ENCODE measurements around the gene KIF3A.

The KIF3A gene

GRCh38 chr5:132681476-132681831 is 55.9 kb downstream of the KIF3A start:
- no peak overlapping the region for H2AFZ ChIP-seq (ENCODE audit: low read depth)
- no peak overlapping the region for H3K9ac ChIP-seq
- no peaks in the 10 kb centered on the region for H3K79me2 ChIP-seq (ENCODE audit: insufficient read depth, low read depth)
- H3K4me1 ChIP-seq (ENCODE audit: low read depth, poor library complexity, severe bottlenecking), result peaks cover 14% of the 10 kb centered on the region
- no peaks in the 10 kb centered on the region for H3K36me3 ChIP-seq (ENCODE audit: insufficient read depth)
- H3K27ac ChIP-seq, result no peak overlapping the region
- no peak overlapping the region for H3K4me2 ChIP-seq
- no peaks in the 10 kb centered on the region for H4K20me1 ChIP-seq (ENCODE audit: insufficient read depth)
- no peak overlapping the region for H3K4me3 ChIP-seq (IDR thresholded peaks at IDR 0.05; ENCODE audit: insufficient read depth, low read depth, low read length)
- H3K27me3 ChIP-seq (ENCODE audit: insufficient read depth, low read depth), result no peaks in the 10 kb centered on the region
- TF ChIP-seq, protein P1, sequence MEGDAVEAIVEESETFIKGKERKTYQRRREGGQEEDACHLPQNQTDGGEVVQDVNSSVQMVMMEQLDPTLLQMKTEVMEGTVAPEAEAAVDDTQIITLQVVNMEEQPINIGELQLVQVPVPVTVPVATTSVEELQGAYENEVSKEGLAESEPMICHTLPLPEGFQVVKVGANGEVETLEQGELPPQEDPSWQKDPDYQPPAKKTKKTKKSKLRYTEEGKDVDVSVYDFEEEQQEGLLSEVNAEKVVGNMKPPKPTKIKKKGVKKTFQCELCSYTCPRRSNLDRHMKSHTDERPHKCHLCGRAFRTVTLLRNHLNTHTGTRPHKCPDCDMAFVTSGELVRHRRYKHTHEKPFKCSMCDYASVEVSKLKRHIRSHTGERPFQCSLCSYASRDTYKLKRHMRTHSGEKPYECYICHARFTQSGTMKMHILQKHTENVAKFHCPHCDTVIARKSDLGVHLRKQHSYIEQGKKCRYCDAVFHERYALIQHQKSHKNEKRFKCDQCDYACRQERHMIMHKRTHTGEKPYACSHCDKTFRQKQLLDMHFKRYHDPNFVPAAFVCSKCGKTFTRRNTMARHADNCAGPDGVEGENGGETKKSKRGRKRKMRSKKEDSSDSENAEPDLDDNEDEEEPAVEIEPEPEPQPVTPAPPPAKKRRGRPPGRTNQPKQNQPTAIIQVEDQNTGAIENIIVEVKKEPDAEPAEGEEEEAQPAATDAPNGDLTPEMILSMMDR (conservative IDR thresholded peaks at IDR 0.05; ENCODE audit: low read depth, low read length), result no peak

GRCh38 chr5:132680780-132681475 is 56.4 kb downstream of the KIF3A start:
- Histone ChIP-seq H3K27ac (no peak overlapping the region), H3K27me3 (ENCODE audit: insufficient read depth, low read depth) (no peaks in the 10 kb centered on the region), H3K4me2 (no peak overlapping the region), H3K9ac (no peak overlapping the region), H4K20me1 (ENCODE audit: insufficient read depth) (no peaks in the 10 kb centered on the region), H2AFZ (ENCODE audit: low read depth) (no peak overlapping the region), H3K4me3 (IDR thresholded peaks at IDR 0.05; ENCODE audit: insufficient read depth, low read depth, low read length) (no peak overlapping the region), H3K79me2 (ENCODE audit: insufficient read depth, low read depth) (no peaks in the 10 kb centered on the region), H3K36me3 (ENCODE audit: insufficient read depth) (no peaks in the 10 kb centered on the region), H3K4me1 (ENCODE audit: low read depth, poor library complexity, severe bottlenecking) (peaks cover 14% of the 10 kb centered on the region)
- TF ChIP-seq, protein P1 (conservative IDR thresholded peaks at IDR 0.05; ENCODE audit: low read depth, low read length), result no peak

DNA sequence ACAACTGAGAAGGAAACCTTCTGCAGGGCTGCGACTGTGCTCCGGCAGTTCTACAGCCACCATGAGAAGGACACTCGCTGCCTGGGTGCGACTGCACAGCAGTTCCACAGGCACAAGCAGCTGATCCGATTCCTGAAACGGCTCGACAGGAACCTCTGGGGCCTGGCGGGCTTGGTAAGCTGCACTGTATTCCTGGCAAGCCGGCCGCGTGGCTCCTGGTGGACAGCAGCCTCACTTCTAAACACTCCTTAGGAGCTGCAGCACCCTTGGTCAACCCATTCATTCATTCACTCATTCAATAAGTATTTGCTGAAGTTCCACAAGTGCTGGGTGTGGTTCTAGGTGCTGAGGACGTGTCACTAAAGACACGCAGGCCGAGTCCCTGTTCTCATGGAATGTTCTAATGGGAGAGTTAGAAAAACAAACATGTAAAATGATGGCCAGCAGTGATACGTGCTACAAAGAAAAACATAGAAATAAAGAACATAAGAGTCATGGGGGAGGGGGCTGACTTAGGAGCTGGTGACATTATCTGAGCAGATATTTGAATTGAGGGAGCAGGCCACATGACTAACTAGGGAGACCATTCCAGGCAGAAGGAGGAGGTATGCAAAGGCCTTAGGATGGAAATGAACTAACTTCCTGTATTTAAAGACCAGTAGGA is 57.5 kb downstream of the KIF3A start:
- Histone ChIP-seq H3K36me3 (ENCODE audit: insufficient read depth) (no peaks in the 10 kb centered on the region), H3K4me1 (ENCODE audit: low read depth, poor library complexity, severe bottlenecking) (peaks cover 8% of the 10 kb centered on the region), H3K9ac (no peak overlapping the region), H2AFZ (ENCODE audit: low read depth) (no peak overlapping the region), H3K27me3 (ENCODE audit: insufficient read depth, low read depth) (no peaks in the 10 kb centered on the region), H4K20me1 (ENCODE audit: insufficient read depth) (no peaks in the 10 kb centered on the region), H3K4me2 (no peak overlapping the region), H3K4me3 (IDR thresholded peaks at IDR 0.05; ENCODE audit: insufficient read depth, low read depth, low read length) (no peak overlapping the region), H3K27ac (no peak overlapping the region), H3K79me2 (ENCODE audit: insufficient read depth, low read depth) (no peaks in the 10 kb centered on the region)
- TF ChIP-seq, protein P1 (conservative IDR thresholded peaks at IDR 0.05; ENCODE audit: low read depth, low read length), result no peak

DNA sequence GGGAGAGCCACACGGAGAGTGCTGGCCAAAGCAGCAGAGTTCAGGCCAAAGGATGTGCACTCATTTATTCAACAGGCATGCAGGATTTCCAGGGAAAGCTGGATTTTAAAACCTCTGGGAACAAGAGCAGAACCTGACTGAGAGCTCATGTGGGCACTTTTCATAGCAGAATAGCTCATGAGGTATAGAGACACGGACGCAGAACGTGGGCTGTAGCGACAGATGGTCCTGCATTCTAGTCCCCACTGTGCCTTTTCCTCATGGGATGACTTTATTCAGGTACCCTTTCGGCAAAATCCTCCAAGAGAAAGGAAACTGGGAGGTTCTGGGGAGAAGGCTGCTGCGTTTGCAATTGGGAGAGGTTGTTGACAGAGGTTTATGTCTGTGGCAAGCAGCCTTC is 58.2 kb downstream of the KIF3A start:
- TF ChIP-seq, protein P1 (conservative IDR thresholded peaks at IDR 0.05; ENCODE audit: low read depth, low read length), result no peak
- H4K20me1 ChIP-seq (ENCODE audit: insufficient read depth), result no peaks in the 10 kb centered on the region
- no peak overlapping the region for H3K9ac ChIP-seq
- no peaks in the 10 kb centered on the region for H3K36me3 ChIP-seq (ENCODE audit: insufficient read depth)
- no peak overlapping the region for H2AFZ ChIP-seq (ENCODE audit: low read depth)
- no peak overlapping the region for H3K4me2 ChIP-seq
- H3K79me2 ChIP-seq (ENCODE audit: insufficient read depth, low read depth), result no peaks in the 10 kb centered on the region
- no peak overlapping the region for H3K4me3 ChIP-seq (IDR thresholded peaks at IDR 0.05; ENCODE audit: insufficient read depth, low read depth, low read length)
- H3K4me1 ChIP-seq (ENCODE audit: low read depth, poor library complexity, severe bottlenecking), result peaks cover under 1% of the 10 kb centered on the region
- H3K27ac ChIP-seq, result no peak overlapping the region
- H3K27me3 ChIP-seq (ENCODE audit: insufficient read depth, low read depth), result no peaks in the 10 kb centered on the region
